Loucy (cell line): ENCODE data around the gene GRIP1.

Experiments used
- H2AFZ ChIP-seq: fragments of 200-600 bp; sonication (generic); 2 replicates; pipeline ENCODE4 v1.6.0; 2016; ENCODE audit warnings: antibody characterized with exemption, mild to moderate bottlenecking, low read length, moderate library complexity
- H3F3A ChIP-seq: fragments of 200-600 bp; 2 replicates; pipeline ENCODE4 v1.6.0; 2016; ENCODE audit warnings: antibody characterized with exemption, low read depth, mild to moderate bottlenecking
- H3K27me3 ChIP-seq: fragments of 200-600 bp; sonication (generic); 2 replicates; pipeline ENCODE4 v1.6.1; 2014; ENCODE audit warnings: low read length, mild to moderate bottlenecking; ENCODE audit not compliant: insufficient read depth, poor library complexity, severe bottlenecking
- H3K36me3 ChIP-seq: fragments of 200-600 bp; sonication (generic); 2 replicates; pipeline ENCODE4 v1.6.1; 2016; ENCODE audit warnings: low read length; ENCODE audit not compliant: insufficient read depth
- H3K4me1 ChIP-seq: fragments of 200-600 bp; sonication (generic); 2 replicates; pipeline ENCODE4 v1.5.1; 2014; ENCODE audit warnings: low read length, mild to moderate bottlenecking; ENCODE audit not compliant: insufficient read depth, poor library complexity, severe bottlenecking
- H3K4me2 ChIP-seq: fragments of 200-600 bp; sonication (generic); 2 replicates; pipeline ENCODE4 v1.6.0; 2014; ENCODE audit warnings: antibody characterized with exemption, low read length, low read depth, mild to moderate bottlenecking; ENCODE audit not compliant: poor library complexity, severe bottlenecking
- H3K4me3 ChIP-seq: fragments of 200-600 bp; sonication (generic); 2 replicates; pipeline ENCODE4 v1.5.1; 2014; ENCODE audit warnings: low read length, mild to moderate bottlenecking, mixed read lengths; ENCODE audit not compliant: poor library complexity, severe bottlenecking
- H3K79me2 ChIP-seq: fragments of 200-600 bp; sonication (generic); 2 replicates; pipeline ENCODE4 v1.6.1; 2014; ENCODE audit warnings: low read length; ENCODE audit not compliant: insufficient read depth
- H3K9ac ChIP-seq: fragments of 200-600 bp; sonication (generic); 2 replicates; pipeline ENCODE4 v1.6.0; 2014; ENCODE audit warnings: mild to moderate bottlenecking, low read depth, low read length, moderate library complexity; ENCODE audit not compliant: poor library complexity, severe bottlenecking
- H3K9me2 ChIP-seq: fragments of 200-600 bp; sonication (generic); replicated peaks from 2 replicates; pipeline ENCODE4 v1.6.1; 2016; ENCODE audit warnings: low read depth, low read length, mixed read lengths
- H3K9me3 ChIP-seq: fragments of 200-600 bp; sonication (generic); 2 replicates; pipeline ENCODE4 v1.6.1; 2014; ENCODE audit warnings: mild to moderate bottlenecking, antibody characterized with exemption, low read length, low read depth; ENCODE audit not compliant: insufficient read depth
- H4K20me1 ChIP-seq: fragments of 200-600 bp; sonication (generic); 2 replicates; pipeline ENCODE4 v1.6.0; 2014; ENCODE audit warnings: antibody characterized with exemption, low read length, mild to moderate bottlenecking; ENCODE audit not compliant: insufficient read depth, poor library complexity, severe bottlenecking
- EZH2phosphoT487 ChIP-seq: fragments of 200-600 bp; IDR thresholded peaks from 2 replicates; pipeline ENCODE4 v1.6.1; 2018; ENCODE audit warnings: antibody characterized with exemption, mild to moderate bottlenecking, moderate library complexity, borderline replicate concordance
- TF ChIP-seq, protein P1 (sequence below): fragments of 200-600 bp; sonication (generic); conservative IDR thresholded peaks from 2 replicates; pipeline ENCODE4 v1.5.1; 2014; ENCODE audit warnings: mild to moderate bottlenecking, antibody characterized with exemption, low read length

GRIP1 gene

DNA sequence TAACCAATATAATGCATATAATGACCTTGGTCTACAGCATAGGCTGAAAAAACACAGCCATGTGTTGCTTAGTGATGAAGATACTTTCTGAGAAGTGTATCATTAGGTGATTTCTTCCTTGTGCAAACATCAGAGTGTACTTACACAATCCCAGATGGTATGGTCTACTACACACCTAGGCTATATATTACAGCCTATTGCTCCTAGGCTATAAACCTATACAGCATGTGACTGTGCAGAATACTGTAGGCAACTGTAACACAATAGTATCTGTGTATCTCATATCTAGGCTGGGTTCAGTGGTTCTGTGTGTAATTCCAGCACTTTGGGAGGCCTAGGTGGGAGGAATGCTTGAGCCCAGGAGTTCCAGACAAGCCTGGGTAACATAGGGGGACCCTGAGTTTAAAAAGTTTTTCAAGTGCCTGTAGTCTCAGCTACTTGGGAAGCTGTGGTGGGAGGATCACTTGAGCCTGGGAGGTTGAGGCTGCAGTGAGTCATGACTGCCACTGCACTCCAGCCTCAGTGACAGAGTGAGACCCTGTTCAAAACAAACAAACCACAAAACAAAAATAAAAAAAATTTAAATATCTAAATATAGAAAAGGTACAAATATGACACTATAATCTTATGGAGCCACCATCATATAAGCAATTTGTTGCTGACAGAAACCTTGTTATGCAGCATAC lies 66.6 kb downstream of the GRIP1 start:
- no peaks in the 10 kb centered on the region for H4K20me1 ChIP-seq
- H3K27me3 ChIP-seq: no peaks in the 10 kb centered on the region
- H3K4me2 ChIP-seq: no peak overlapping the region
- TF ChIP-seq, protein P1, sequence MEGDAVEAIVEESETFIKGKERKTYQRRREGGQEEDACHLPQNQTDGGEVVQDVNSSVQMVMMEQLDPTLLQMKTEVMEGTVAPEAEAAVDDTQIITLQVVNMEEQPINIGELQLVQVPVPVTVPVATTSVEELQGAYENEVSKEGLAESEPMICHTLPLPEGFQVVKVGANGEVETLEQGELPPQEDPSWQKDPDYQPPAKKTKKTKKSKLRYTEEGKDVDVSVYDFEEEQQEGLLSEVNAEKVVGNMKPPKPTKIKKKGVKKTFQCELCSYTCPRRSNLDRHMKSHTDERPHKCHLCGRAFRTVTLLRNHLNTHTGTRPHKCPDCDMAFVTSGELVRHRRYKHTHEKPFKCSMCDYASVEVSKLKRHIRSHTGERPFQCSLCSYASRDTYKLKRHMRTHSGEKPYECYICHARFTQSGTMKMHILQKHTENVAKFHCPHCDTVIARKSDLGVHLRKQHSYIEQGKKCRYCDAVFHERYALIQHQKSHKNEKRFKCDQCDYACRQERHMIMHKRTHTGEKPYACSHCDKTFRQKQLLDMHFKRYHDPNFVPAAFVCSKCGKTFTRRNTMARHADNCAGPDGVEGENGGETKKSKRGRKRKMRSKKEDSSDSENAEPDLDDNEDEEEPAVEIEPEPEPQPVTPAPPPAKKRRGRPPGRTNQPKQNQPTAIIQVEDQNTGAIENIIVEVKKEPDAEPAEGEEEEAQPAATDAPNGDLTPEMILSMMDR: no peak
- no peak for TF ChIP-seq EZH2phosphoT487
- no peaks in the 10 kb centered on the region for H3K9me2 ChIP-seq
- H3K4me1 ChIP-seq: no peaks in the 10 kb centered on the region
- no peaks in the 10 kb centered on the region for H3K36me3 ChIP-seq
- H3K79me2 ChIP-seq: no peaks in the 10 kb centered on the region
- H3K9me3 ChIP-seq: no peaks in the 10 kb centered on the region
- H3K4me3 ChIP-seq: no peak overlapping the region
- H2AFZ ChIP-seq: no peak overlapping the region
- no peaks in the 10 kb centered on the region for H3F3A ChIP-seq
- no peak overlapping the region for H3K9ac ChIP-seq

DNA sequence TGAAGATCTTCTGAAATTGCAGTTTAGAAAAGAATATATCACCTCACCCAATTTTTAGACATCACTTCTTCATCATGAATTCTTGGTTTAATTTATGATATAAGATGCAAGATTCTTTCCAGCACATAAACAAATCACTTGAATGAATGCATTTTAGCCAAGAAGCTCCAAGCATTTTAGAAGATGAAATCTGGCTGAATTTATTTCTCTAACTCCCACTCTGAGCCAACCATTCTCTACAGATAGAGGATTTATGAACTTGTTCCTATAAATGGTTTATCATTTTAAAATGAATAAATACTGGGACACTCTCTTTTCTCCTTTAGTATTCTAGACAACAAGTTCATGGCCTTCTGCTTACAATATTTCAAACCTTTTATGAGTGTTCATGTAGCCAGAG lies 71.7 kb downstream of the GRIP1 start:
- H3K4me2 ChIP-seq: no peak overlapping the region
- H3K4me3 ChIP-seq: no peak overlapping the region
- H3K9ac ChIP-seq: no peak overlapping the region
- no peaks in the 10 kb centered on the region for H3K79me2 ChIP-seq
- H3K36me3 ChIP-seq: no peaks in the 10 kb centered on the region
- H3K9me3 ChIP-seq: no peaks in the 10 kb centered on the region
- no peak for TF ChIP-seq EZH2phosphoT487
- TF ChIP-seq, protein P1: no peak
- no peaks in the 10 kb centered on the region for H4K20me1 ChIP-seq
- H3K4me1 ChIP-seq: no peaks in the 10 kb centered on the region
- H3F3A ChIP-seq: no peaks in the 10 kb centered on the region
- no peak overlapping the region for H2AFZ ChIP-seq
- H3K9me2 ChIP-seq: no peaks in the 10 kb centered on the region
- no peaks in the 10 kb centered on the region for H3K27me3 ChIP-seq

DNA sequence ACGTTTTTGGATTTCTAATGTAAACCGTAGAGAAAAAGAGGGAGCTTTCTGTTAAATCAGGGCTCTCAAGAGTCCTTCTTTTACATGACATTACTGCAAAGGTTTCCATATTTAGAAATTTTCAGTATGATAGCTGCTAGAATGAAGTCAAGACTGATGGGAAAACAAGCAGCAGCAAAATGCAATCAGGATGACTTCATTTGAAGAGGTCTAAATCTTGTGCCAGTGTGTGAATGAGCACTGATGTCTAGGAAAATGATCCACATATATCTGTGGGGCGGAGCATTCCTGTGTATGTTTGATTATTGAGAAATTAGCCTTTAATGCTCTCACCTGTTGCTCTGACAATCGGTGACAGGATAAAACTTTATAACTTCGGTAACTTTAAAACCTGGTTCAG lies 73.6 kb downstream of the GRIP1 start:
- H2AFZ ChIP-seq: no peak overlapping the region
- no peaks in the 10 kb centered on the region for H3K9me3 ChIP-seq
- H3K79me2 ChIP-seq: no peaks in the 10 kb centered on the region
- H3K4me1 ChIP-seq: no peaks in the 10 kb centered on the region
- H3K9ac ChIP-seq: no peak overlapping the region
- no peak overlapping the region for H3K4me2 ChIP-seq
- H4K20me1 ChIP-seq: no peaks in the 10 kb centered on the region
- H3K36me3 ChIP-seq: no peaks in the 10 kb centered on the region
- H3K4me3 ChIP-seq: no peak overlapping the region
- no peaks in the 10 kb centered on the region for H3F3A ChIP-seq
- no peaks in the 10 kb centered on the region for H3K27me3 ChIP-seq
- TF ChIP-seq EZH2phosphoT487: no peak
- TF ChIP-seq, protein P1: no peak
- no peaks in the 10 kb centered on the region for H3K9me2 ChIP-seq
